Upper lobe of left lung (tissue), 4 donors: ENCODE data around the gene ICAM1.

Source experiments
- EP300 ChIP-seq, 4 donors: sonication (generic); formaldehyde crosslinking; IDR thresholded peaks; one replicate each; pipeline ENCODE4 v1.5.1; 2017; ENCODE audit warnings: antibody characterized with exemption in 4 of 4, control low read depth in 2 of 4
- POLR2AphosphoS5 ChIP-seq, 2 donors: sonication (generic); formaldehyde crosslinking; IDR thresholded peaks; one replicate each; pipeline ENCODE4 v1.5.1; 2017; ENCODE audit warnings: antibody characterized with exemption in 2 of 2
- TF ChIP-seq, protein P1 (sequence below), 6 experiments: fragments of 450-650 bp in 4 of 6; fragments of 200-600 bp in 2 of 6; sonication (generic) in 2 of 6; IDR thresholded peaks; one replicate each; pipeline ENCODE4 v1.5.1; 2016 to 2019; ENCODE audit warnings: antibody characterized with exemption in 6 of 6

GRCh38 chr19:10332158-10332964, 61.4 kb downstream of the ICAM1 start:
- TF ChIP-seq, protein P1, sequence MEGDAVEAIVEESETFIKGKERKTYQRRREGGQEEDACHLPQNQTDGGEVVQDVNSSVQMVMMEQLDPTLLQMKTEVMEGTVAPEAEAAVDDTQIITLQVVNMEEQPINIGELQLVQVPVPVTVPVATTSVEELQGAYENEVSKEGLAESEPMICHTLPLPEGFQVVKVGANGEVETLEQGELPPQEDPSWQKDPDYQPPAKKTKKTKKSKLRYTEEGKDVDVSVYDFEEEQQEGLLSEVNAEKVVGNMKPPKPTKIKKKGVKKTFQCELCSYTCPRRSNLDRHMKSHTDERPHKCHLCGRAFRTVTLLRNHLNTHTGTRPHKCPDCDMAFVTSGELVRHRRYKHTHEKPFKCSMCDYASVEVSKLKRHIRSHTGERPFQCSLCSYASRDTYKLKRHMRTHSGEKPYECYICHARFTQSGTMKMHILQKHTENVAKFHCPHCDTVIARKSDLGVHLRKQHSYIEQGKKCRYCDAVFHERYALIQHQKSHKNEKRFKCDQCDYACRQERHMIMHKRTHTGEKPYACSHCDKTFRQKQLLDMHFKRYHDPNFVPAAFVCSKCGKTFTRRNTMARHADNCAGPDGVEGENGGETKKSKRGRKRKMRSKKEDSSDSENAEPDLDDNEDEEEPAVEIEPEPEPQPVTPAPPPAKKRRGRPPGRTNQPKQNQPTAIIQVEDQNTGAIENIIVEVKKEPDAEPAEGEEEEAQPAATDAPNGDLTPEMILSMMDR (IDR thresholded peaks at IDR 0.05): peak in 1 of 6 experiments; percentile 4
- TF ChIP-seq EP300 (IDR thresholded peaks at IDR 0.05) (no peak), POLR2AphosphoS5 (IDR thresholded peaks at IDR 0.05) (no peak)
